GM12878 (cell line): ENCODE results near the gene ENOX2. TPM values are rescaled to one million over a fixed set of nuclear protein-coding genes. Genes with fewer than 3 reads are reported as not detected.
A peak's percentile ranks its signal among the peaks of the same experiment; 100 is the strongest.

Experiments used
- ATAC-seq: fragments of 200-7000 bp; cut with Tn5 transposase; 3 replicates; pipeline ENCODE4 v1.9.1; 2020; ENCODE audit warnings: mild to moderate bottlenecking, moderate library complexity
- BruUV-seq: library from RNA; stranded (reverse); fragments of 400-500 nt; replicated peaks from 2 replicates; lab custom pipeline; 2021; lab: Mats Ljungman, UMichigan
- CTCF ChIA-PET: fragments of 300-600 bp; sonication (Branson Sonifier 250); formaldehyde crosslinking; extraction: SDS; loops from one replicate; lab custom pipeline; 2021; ENCODE audit warnings: inconsistent platforms; lab: Yijun Ruan, JAX
- POLR2A ChIA-PET: fragments of 350-600 bp; formaldehyde crosslinking; extraction: SDS; loops from one replicate; lab custom pipeline; 2021; ENCODE audit warnings: inconsistent platforms; lab: Charles Lee
- RAD21 ChIA-PET: fragments of 300-600 bp; sonication (Branson Sonifier 250); formaldehyde crosslinking; loops from one replicate; lab custom pipeline; 2023; ENCODE audit warnings: antibody characterized with exemption; ENCODE audit not compliant: unreplicated experiment; lab: Charles Lee
- SMC1A ChIA-PET: fragments of 300-600 bp; sonication (Branson Sonifier 250); formaldehyde crosslinking; loops from one replicate; lab custom pipeline; 2023; ENCODE audit not compliant: unreplicated experiment, uncharacterized antibody; lab: Charles Lee
- DNase-seq: peaks from one replicate; pipeline ENCODE4 v3.0.0-alpha.2; 2011; ENCODE audit warnings: low read depth, low spot score
- FAIRE-seq: peaks from 3 replicates; lab custom pipeline; 2011; peaks lifted over from hg19 to GRCh38; lab: Jason Lieb, UNC
- H2AFZ ChIP-seq: 2 replicates; pipeline ENCODE4 v1.6.0; 2011; ENCODE audit warnings: low read depth, low read length, control low read depth; ENCODE audit not compliant: control insufficient read depth
- H3K27ac ChIP-seq: 2 replicates; pipeline ENCODE4 v1.5.1; 2011; ENCODE audit warnings: control low read depth; ENCODE audit not compliant: control insufficient read depth, insufficient read depth
- H3K27me3 ChIP-seq, 2 experiments: replicated peaks in 1 of 2; 2 replicates each; pipeline versions ENCODE4 v1.6.0 to v1.6.1; 2011; ENCODE audit warnings: low read length in 1 of 2; ENCODE audit not compliant: control insufficient read depth in 2 of 2, insufficient read depth in 2 of 2
- H3K36me3 ChIP-seq, 2 experiments: 2 replicates each; pipeline ENCODE4 v1.5.1; 2011; ENCODE audit warnings: low read length in 1 of 2; ENCODE audit not compliant: control insufficient read depth in 2 of 2, insufficient read depth in 2 of 2
- H3K4me1 ChIP-seq: 2 replicates; pipeline ENCODE4 v1.6.1; 2011; ENCODE audit warnings: mild to moderate bottlenecking, low read length, moderate library complexity, mixed read lengths; ENCODE audit not compliant: control insufficient read depth, insufficient read depth
- H3K4me2 ChIP-seq: 2 replicates; pipeline ENCODE4 v1.6.0; 2011; ENCODE audit warnings: control low read depth; ENCODE audit not compliant: control insufficient read depth, insufficient read depth
- H3K4me3 ChIP-seq: fragments of 200-600 bp; sonication (generic); 2 replicates; pipeline ENCODE4 v1.5.1; 2016
- H3K79me2 ChIP-seq: 2 replicates; pipeline ENCODE4 v1.6.0; 2011; ENCODE audit warnings: low read length; ENCODE audit not compliant: control insufficient read depth, insufficient read depth
- H3K9ac ChIP-seq: 2 replicates; pipeline ENCODE4 v1.8.0; 2011; ENCODE audit warnings: low read length, control low read depth, mixed read lengths; ENCODE audit not compliant: control insufficient read depth, insufficient read depth
- H3K9me3 ChIP-seq: replicated peaks from 3 replicates; pipeline ENCODE4 v1.5.1; 2011; ENCODE audit warnings: mild to moderate bottlenecking, low read length; ENCODE audit not compliant: control insufficient read depth, insufficient read depth
- H4K20me1 ChIP-seq: 2 replicates; pipeline ENCODE4 v1.6.0; 2011; ENCODE audit not compliant: control insufficient read depth, insufficient read depth
- ATF7 ChIP-seq: fragments of 450-650 bp; IDR thresholded peaks from 2 replicates; pipeline ENCODE4 v1.6.1; 2016; ENCODE audit warnings: low read depth, mild to moderate bottlenecking
- IRF4 ChIP-seq: IDR thresholded peaks from 2 replicates; pipeline ENCODE4 v1.6.1; 2011; ENCODE audit warnings: low read depth, low read length
- JUND ChIP-seq: IDR thresholded peaks from 2 replicates; pipeline ENCODE4 v1.6.1; 2012; ENCODE audit warnings: low read depth, mild to moderate bottlenecking, low read length, improper control_type of control experiment, moderate library complexity
- MYB ChIP-seq: fragments of 150-350 bp; IDR thresholded peaks from 2 replicates; pipeline ENCODE4 v1.6.1; 2014; ENCODE audit warnings: mild to moderate bottlenecking, low read depth, low read length, borderline replicate concordance
- NKRF ChIP-seq: fragments of 450-650 bp; conservative IDR thresholded peaks from 2 replicates; pipeline ENCODE4 v1.6.1; 2017; ENCODE audit warnings: mild to moderate bottlenecking, moderate library complexity
- NRF1 ChIP-seq: conservative IDR thresholded peaks from 2 replicates; pipeline ENCODE4 v1.6.1; 2011; ENCODE audit warnings: mild to moderate bottlenecking, low read depth, low read length, improper control_type of control experiment
- PAX5 ChIP-seq: IDR thresholded peaks from 2 replicates; pipeline ENCODE4 v1.6.1; 2011; ENCODE audit warnings: low read depth, low read length, borderline replicate concordance
- PAX8 ChIP-seq: fragments of 450-650 bp; IDR thresholded peaks from 2 replicates; pipeline ENCODE4 v1.6.1; 2017; ENCODE audit warnings: mild to moderate bottlenecking, moderate library complexity
- PKNOX1 ChIP-seq: fragments of 450-650 bp; IDR thresholded peaks from 2 replicates; pipeline ENCODE4 v1.6.1; 2016; ENCODE audit warnings: mild to moderate bottlenecking
- SPI1 ChIP-seq: IDR thresholded peaks from 2 replicates; pipeline ENCODE4 v1.6.1; 2011; ENCODE audit warnings: low read depth, mild to moderate bottlenecking, low read length, moderate library complexity, borderline replicate concordance; ENCODE audit not compliant: insufficient read depth
- SRF ChIP-seq, 2 experiments: IDR thresholded peaks; 2 replicates each; pipeline ENCODE4 v1.6.1; 2011; ENCODE audit warnings: low read depth in 2 of 2, low read length in 2 of 2, mild to moderate bottlenecking in 1 of 2, moderate library complexity in 1 of 2
- STAT1 ChIP-seq: fragments of 450-650 bp; conservative IDR thresholded peaks from 2 replicates; pipeline ENCODE4 v1.6.1; 2014; ENCODE audit warnings: antibody characterized with exemption, mild to moderate bottlenecking
- TBL1XR1 ChIP-seq: IDR thresholded peaks from 2 replicates; pipeline ENCODE4 v1.6.1; 2012; ENCODE audit warnings: low read depth, low read length, improper control_type of control experiment
- YY1 ChIP-seq: IDR thresholded peaks from 2 replicates; pipeline ENCODE4 v1.6.1; 2011; ENCODE audit warnings: low read depth, mild to moderate bottlenecking, low read length
- ZBTB40 ChIP-seq: fragments of 450-650 bp; IDR thresholded peaks from 2 replicates; pipeline ENCODE4 v1.6.1; 2016; ENCODE audit warnings: mild to moderate bottlenecking, moderate library complexity, borderline replicate concordance
- ZZZ3 ChIP-seq: IDR thresholded peaks from 2 replicates; pipeline ENCODE4 v1.6.1; 2011; ENCODE audit warnings: low read depth; ENCODE audit not compliant: control insufficient read depth, insufficient read length
- WGBS: methylation state at CpG from one replicate; pipeline ENCODE4 v1.1.6; 2016; ENCODE audit warnings: low lambda C conversion rate; ENCODE audit not compliant: insufficient replicate concordance, insufficient coverage; ENCODE audit errors: missing lambda C conversion rate; 5-methylcytosine and 5-hydroxymethylcytosine counted together
- in situ Hi-C: fragments of 300-500 bp; cut with MboI; formaldehyde crosslinking; loops from 9 replicates; pipeline ENCODE4 v1.14.3; 2018; ENCODE audit warnings: mixed read lengths
- intact Hi-C: fragments of 100-400 bp; cut with micrococcal nuclease; formaldehyde crosslinking; loops from one replicate; pipeline ENCODE4 v1.14.2; 2022; ENCODE audit not compliant: unreplicated experiment
- polyA plus RNA-seq, 11 experiments: library from polyadenylated mRNA; depleted of rRNA in 4 of 11; unstranded in 6 of 11; stranded (reverse) in 5 of 11; fragments of >200 nt; fragmentation: Nextera tagmentation in 4 of 11; fragmentation: Illumina TruSeq in 1 of 11; extraction: Ambion mirVana in 4 of 11; extraction: Trizol in 1 of 11; gene quantifications; 1 replicate in 1 of 11; 2 replicates in 10 of 11; pipeline versions ENCODE4 v1.2.1 to v1.2.3, GENCODE V29; 2011 to 2016; ENCODE audit warnings: inconsistent platforms in 2 of 11, missing spikeins in 2 of 11, low read depth in 1 of 11
- total RNA-seq, 4 experiments: library from RNA; depleted of rRNA in 3 of 4; stranded (reverse); fragments of >200 nt in 3 of 4; fragmentation: Illumina TruSeq in 1 of 4; extraction: Trizol in 1 of 4; gene quantifications; 2 replicates each; pipeline versions ENCODE4 v1.2.1 to v1.2.3, GENCODE V29; 2013 to 2021

The ENOX2 gene
- total and polyA plus RNA-seq, 10 of the 15 experiments (the other 5 are each of a cell fraction or from before 2014, with no cell fraction given): 3.2 to 13.0 (median 7.7) TPM

- Histone ChIP-seq H3K4me3 (no peak overlapping the region), H3K27ac (no peak overlapping the region), H4K20me1 (no peaks in the 10 kb centered on the region), H3K9me3 (no peaks in the 10 kb centered on the region; the same call in 2 of the 3 replicates), H3K79me2 (no peaks in the 10 kb centered on the region), H2AFZ (no peak overlapping the region), H3K4me2 (no peak overlapping the region), H3K36me3 (no peaks in the 10 kb centered on the region), H3K4me1 (no peaks in the 10 kb centered on the region), H3K9ac (no peak overlapping the region), H3K27me3 (no peaks in the 10 kb centered on the region)
- BruUV-seq: no TSS peak
- DNase-seq (no peak), FAIRE-seq (no peak), ATAC-seq (peak; percentile 23; the same call in 2 of the 3 replicates)
- intact Hi-C loops: no loop called here
- RAD21 ChIA-PET: interaction anchor here (0.8 kb wide), 1 partner anchor 600 kb away, joined by 3 read pairs; no protein-coding TSS in a partner anchor
- in situ Hi-C loops: no loop called here
- SMC1A ChIA-PET: interaction anchor here (0.7 to 1.4 kb wide), 2 partner anchors 27 to 610 kb away, joined by 4 to 5 read pairs; no protein-coding TSS in a partner anchor
- CTCF ChIA-PET: interaction anchor here (0.9 to 1.9 kb wide), 2 partner anchors 27 to 405 kb away, joined by 4 to 6 read pairs; no protein-coding TSS in a partner anchor
- POLR2A ChIA-PET: no interaction called here
- 0% methylated on average over 2 of the region's 2 CpGs for WGBS
- TF ChIP-seq JUND (no peak), ATF7 (no peak), ZZZ3 (no peak), NKRF (no peak), STAT1 (no peak), YY1 (no peak), TBL1XR1 (no peak), MYB (no peak), ZBTB40 (no peak), PAX8 (no peak), SRF (IDR thresholded peaks at IDR 0.05; ENCODE audit: low read depth in 2 of 2, low read length in 2 of 2) (no peak), PAX5 (no peak), PKNOX1 (no peak), NRF1 (no peak), IRF4 (no peak), SPI1 (no peak)
Measured at GRCh38 chrX:130944230-130944629, 41.2 kb upstream of the ENOX2 start.
